ENCODE results near the gene GTSE1.
"Not testable (repeated sequence)": the region's sequence is repeated elsewhere in the genome, so short reads cannot be mapped to it uniquely, and the experiment has no call there.

Gene GTSE1

DNA sequence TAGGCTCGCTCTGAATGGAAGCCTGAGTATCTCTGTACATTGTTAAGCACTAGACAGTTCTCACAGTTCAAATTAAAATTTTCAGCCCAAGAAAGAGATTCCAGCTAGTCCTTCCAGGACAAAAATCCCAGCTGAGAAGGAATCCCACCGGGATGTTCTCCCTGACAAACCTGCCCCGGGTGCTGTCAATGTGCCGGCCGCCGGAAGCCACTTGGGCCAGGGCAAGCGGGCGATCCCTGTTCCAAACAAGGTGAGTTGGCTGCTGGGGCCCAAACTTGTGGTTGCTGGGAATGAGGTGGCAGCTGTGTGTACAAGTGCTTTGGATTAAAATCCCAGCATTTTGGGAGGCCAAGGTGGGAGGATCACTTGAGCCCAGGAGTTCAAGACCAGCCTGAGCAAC, 15.4 kb downstream of the GTSE1 start:
- Histone ChIP-seq H3K9me3 (ENCODE audit: insufficient read depth, low read length) (no peaks in the 10 kb centered on the region), H2AFZ (ENCODE audit: low read depth, low read length, severe bottlenecking) (no peak overlapping the region), H3K27ac (ENCODE audit: low read depth, low read length) (no peak overlapping the region), H3K79me2 (ENCODE audit: insufficient read depth, low read length) (peaks cover 35% of the 10 kb centered on the region), H3K27me3 (ENCODE audit: low read length) (no peaks in the 10 kb centered on the region), H4K20me1 (ENCODE audit: low read depth, low read length) (no peaks in the 10 kb centered on the region; the same call in 1 of the 2 replicates), H3K36me3 (ENCODE audit: low read length) (peaks cover 22% of the 10 kb centered on the region; the same call in 1 of the 2 replicates), H3K9me2 (replicated peaks; ENCODE audit: insufficient read depth, low read length) (no peaks in the 10 kb centered on the region), H3K4me2 (ENCODE audit: low read depth, low read length, poor library complexity, severe bottlenecking) (no peak overlapping the region), H3K9ac (ENCODE audit: low read length) (no peak overlapping the region), H3K4me3 (ENCODE audit: insufficient read depth, low read length, poor library complexity, severe bottlenecking) (no peak overlapping the region), H3F3A (ENCODE audit: insufficient read depth) (no peaks in the 10 kb centered on the region)
- no peak for TF ChIP-seq EZH2phosphoT487 (conservative IDR thresholded peaks at IDR 0.05; ENCODE audit: low read length)
- TF ChIP-seq, protein P1, sequence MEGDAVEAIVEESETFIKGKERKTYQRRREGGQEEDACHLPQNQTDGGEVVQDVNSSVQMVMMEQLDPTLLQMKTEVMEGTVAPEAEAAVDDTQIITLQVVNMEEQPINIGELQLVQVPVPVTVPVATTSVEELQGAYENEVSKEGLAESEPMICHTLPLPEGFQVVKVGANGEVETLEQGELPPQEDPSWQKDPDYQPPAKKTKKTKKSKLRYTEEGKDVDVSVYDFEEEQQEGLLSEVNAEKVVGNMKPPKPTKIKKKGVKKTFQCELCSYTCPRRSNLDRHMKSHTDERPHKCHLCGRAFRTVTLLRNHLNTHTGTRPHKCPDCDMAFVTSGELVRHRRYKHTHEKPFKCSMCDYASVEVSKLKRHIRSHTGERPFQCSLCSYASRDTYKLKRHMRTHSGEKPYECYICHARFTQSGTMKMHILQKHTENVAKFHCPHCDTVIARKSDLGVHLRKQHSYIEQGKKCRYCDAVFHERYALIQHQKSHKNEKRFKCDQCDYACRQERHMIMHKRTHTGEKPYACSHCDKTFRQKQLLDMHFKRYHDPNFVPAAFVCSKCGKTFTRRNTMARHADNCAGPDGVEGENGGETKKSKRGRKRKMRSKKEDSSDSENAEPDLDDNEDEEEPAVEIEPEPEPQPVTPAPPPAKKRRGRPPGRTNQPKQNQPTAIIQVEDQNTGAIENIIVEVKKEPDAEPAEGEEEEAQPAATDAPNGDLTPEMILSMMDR (IDR thresholded peaks at IDR 0.05; ENCODE audit: insufficient read depth, low read length, poor library complexity, severe bottlenecking), result no peak

DNA sequence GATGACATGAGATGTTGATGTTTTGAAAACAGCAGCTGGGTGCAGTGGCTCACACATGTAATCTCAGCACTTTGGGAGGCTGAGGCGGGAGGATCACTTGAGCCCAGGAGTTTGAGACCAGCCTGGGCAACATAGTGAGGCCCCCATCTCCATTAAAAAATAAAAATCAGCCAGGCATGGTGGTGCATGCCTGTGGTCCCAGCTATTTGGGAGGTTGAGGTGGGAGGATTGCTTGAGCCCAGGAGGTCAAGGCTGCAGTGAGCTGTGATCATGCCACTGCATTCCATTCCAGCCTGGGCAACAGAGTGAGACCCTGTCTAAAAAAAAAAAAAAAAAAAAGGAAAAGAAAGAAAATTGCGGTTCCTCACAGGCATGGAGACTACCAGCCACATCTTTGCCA, 16.2 kb downstream of the GTSE1 start:
- H3K9me2 ChIP-seq (replicated peaks; ENCODE audit: insufficient read depth, low read length); H3F3A ChIP-seq (ENCODE audit: insufficient read depth); H3K9me3 ChIP-seq (ENCODE audit: insufficient read depth, low read length); H3K27ac ChIP-seq (ENCODE audit: low read depth, low read length); H3K9ac ChIP-seq (ENCODE audit: low read length); H3K27me3 ChIP-seq (ENCODE audit: low read length); H3K4me2 ChIP-seq (ENCODE audit: low read depth, low read length, poor library complexity, severe bottlenecking); H4K20me1 ChIP-seq (ENCODE audit: low read depth, low read length); H3K4me3 ChIP-seq (ENCODE audit: insufficient read depth, low read length, poor library complexity, severe bottlenecking); H2AFZ ChIP-seq (ENCODE audit: low read depth, low read length, severe bottlenecking): not testable (repeated sequence)
- Histone ChIP-seq H3K79me2 (ENCODE audit: insufficient read depth, low read length) (peaks cover 28% of the 10 kb centered on the region), H3K36me3 (ENCODE audit: low read length) (peaks cover 27% of the 10 kb centered on the region; the same call in 1 of the 2 replicates)

DNA sequence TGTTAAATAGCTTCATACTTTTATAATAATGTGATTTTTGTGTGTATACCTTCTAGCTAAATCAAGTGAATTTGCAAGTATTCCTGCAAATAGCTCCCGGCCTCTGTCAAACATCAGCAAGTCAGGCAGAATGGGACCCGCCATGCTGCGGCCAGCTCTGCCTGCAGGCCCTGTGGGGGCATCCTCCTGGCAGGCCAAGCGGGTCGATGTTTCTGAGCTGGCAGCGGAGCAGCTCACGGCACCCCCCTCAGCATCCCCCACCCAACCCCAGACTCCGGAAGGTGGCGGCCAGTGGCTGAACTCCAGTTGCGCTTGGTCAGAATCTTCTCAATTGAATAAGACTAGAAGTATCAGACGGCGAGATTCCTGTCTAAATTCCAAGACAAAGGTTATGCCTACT, 19.3 kb downstream of the GTSE1 start:
- Histone ChIP-seq H3K4me3 (ENCODE audit: insufficient read depth, low read length, poor library complexity, severe bottlenecking) (no peak overlapping the region), H3K27ac (ENCODE audit: low read depth, low read length) (no peak overlapping the region), H3K36me3 (ENCODE audit: low read length) (peaks cover 17% of the 10 kb centered on the region; the same call in 1 of the 2 replicates), H4K20me1 (ENCODE audit: low read depth, low read length) (peaks cover 5% of the 10 kb centered on the region; the same call in 1 of the 2 replicates), H3K27me3 (ENCODE audit: low read length) (no peaks in the 10 kb centered on the region), H3K9me2 (replicated peaks; ENCODE audit: insufficient read depth, low read length) (no peaks in the 10 kb centered on the region), H3K9ac (ENCODE audit: low read length) (no peak overlapping the region), H3K4me2 (ENCODE audit: low read depth, low read length, poor library complexity, severe bottlenecking) (no peak overlapping the region), H3F3A (ENCODE audit: insufficient read depth) (no peaks in the 10 kb centered on the region), H2AFZ (ENCODE audit: low read depth, low read length, severe bottlenecking) (no peak overlapping the region), H3K9me3 (ENCODE audit: insufficient read depth, low read length) (no peaks in the 10 kb centered on the region), H3K79me2 (ENCODE audit: insufficient read depth, low read length) (peaks cover 21% of the 10 kb centered on the region; the same call in 1 of the 2 replicates)
- TF ChIP-seq, protein P1 (IDR thresholded peaks at IDR 0.05; ENCODE audit: insufficient read depth, low read length, poor library complexity, severe bottlenecking), result no peak
- TF ChIP-seq EZH2phosphoT487 (conservative IDR thresholded peaks at IDR 0.05; ENCODE audit: low read length), result no peak

DNA sequence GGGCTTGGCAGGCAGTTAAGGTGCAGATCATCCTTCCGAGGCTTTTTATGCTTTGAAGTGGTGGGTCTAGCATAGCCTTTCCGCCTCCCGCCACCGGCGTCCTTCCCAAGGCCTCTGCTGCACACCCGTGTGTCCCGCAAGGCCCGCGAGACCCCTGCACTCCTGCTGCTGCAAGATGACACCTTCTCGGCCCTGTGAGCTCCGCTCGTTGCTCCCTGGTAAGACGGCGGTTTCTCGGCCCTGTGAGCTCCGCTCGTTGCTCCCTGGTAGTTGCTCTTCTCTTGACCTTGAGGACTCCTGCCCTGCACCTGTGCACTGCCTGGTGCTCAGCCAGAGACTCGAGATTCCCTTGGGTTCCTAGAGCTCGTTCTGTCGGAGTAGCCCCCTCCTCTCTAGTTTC, 21.0 kb downstream of the GTSE1 start:
- H3K4me2 ChIP-seq (ENCODE audit: low read depth, low read length, poor library complexity, severe bottlenecking), result no peak overlapping the region
- H3K27me3 ChIP-seq (ENCODE audit: low read length), result no peaks in the 10 kb centered on the region
- no peaks in the 10 kb centered on the region for H3K9me3 ChIP-seq (ENCODE audit: insufficient read depth, low read length)
- no peak for TF ChIP-seq EZH2phosphoT487 (conservative IDR thresholded peaks at IDR 0.05; ENCODE audit: low read length)
- TF ChIP-seq, protein P1 (IDR thresholded peaks at IDR 0.05; ENCODE audit: insufficient read depth, low read length, poor library complexity, severe bottlenecking), result no peak
- no peaks in the 10 kb centered on the region for H3K9me2 ChIP-seq (replicated peaks; ENCODE audit: insufficient read depth, low read length)
- H3K36me3 ChIP-seq (ENCODE audit: low read length), result peaks cover 17% of the 10 kb centered on the region; the same call in 1 of the 2 replicates
- H3F3A ChIP-seq (ENCODE audit: insufficient read depth), result no peaks in the 10 kb centered on the region
- no peak overlapping the region for H3K9ac ChIP-seq (ENCODE audit: low read length)
- H3K79me2 ChIP-seq (ENCODE audit: insufficient read depth, low read length), result peaks cover 24% of the 10 kb centered on the region; the same call in 1 of the 2 replicates
- H3K4me3 ChIP-seq (ENCODE audit: insufficient read depth, low read length, poor library complexity, severe bottlenecking), result no peak overlapping the region
- H2AFZ ChIP-seq (ENCODE audit: low read depth, low read length, severe bottlenecking), result no peak overlapping the region
- H3K27ac ChIP-seq (ENCODE audit: low read depth, low read length), result no peak overlapping the region
- H4K20me1 ChIP-seq (ENCODE audit: low read depth, low read length), result peaks cover 5% of the 10 kb centered on the region; the same call in 1 of the 2 replicates

All from SU-DHL-6 (cell line).